NCI-H1105 treated with DMSO at 0.1 percent for 48 hours (cell line): Measurements from ENCODE around the gene KRT16.
A peak's percentile ranks its signal among the peaks of the same experiment; 100 is the strongest.
"Not testable (repeated sequence)": the region's sequence is repeated elsewhere in the genome, so short reads cannot be mapped to it uniquely, and the experiment has no call there.

Source experiments
- DNase-seq: peaks from one replicate; lab custom pipeline; 2025; lab: John Stamatoyannopoulos, UW

Gene KRT16

GRCh38 chr17:41612376-41613160 is at the start of gene KRT16:
Gene KRT16, minus strand, starts transcription at chr17:41612767. Its CDS starts 79 bp downstream, at chr17:41612688.
- not testable (repeated sequence) for DNase-seq

GRCh38 chr17:41660221-41660711 is 47.7 kb upstream of the KRT16 start:
- DNase-seq: no peak

- DNase-seq: no peak
Measured at GRCh38 chr17:41659427-41660212, 47.1 kb upstream of the KRT16 start.

GRCh38 chr17:41658846-41659245 is 46.3 kb upstream of the KRT16 start:
- DNase-seq: no peak

- DNase-seq: no peak
Measured at GRCh38 chr17:41657936-41658335, 45.4 kb upstream of the KRT16 start.

GRCh38 chr17:41657176-41657754 is 44.7 kb upstream of the KRT16 start:
- DNase-seq: no peak

GRCh38 chr17:41656249-41657023 is 43.9 kb upstream of the KRT16 start:
- no peak for DNase-seq

GRCh38 chr17:41655611-41656111 is 43.1 kb upstream of the KRT16 start:
- peak; percentile 71 for DNase-seq

- DNase-seq: no peak
Measured at GRCh38 chr17:41654678-41655607, 42.4 kb upstream of the KRT16 start.

- peak; percentile 37 for DNase-seq
Measured at GRCh38 chr17:41653892-41654677, 41.5 kb upstream of the KRT16 start.

- DNase-seq: no peak
Measured at GRCh38 chr17:41653421-41653820, 40.9 kb upstream of the KRT16 start.

- DNase-seq: no peak
Measured at GRCh38 chr17:41652461-41652970, 39.9 kb upstream of the KRT16 start.

GRCh38 chr17:41651625-41652460 is 39.3 kb upstream of the KRT16 start:
- DNase-seq: no peak

GRCh38 chr17:41650794-41651624 is 38.4 kb upstream of the KRT16 start:
- no peak for DNase-seq

- DNase-seq: no peak
Measured at GRCh38 chr17:41649923-41650519, 37.5 kb upstream of the KRT16 start.

- DNase-seq: peak; percentile 58
Measured at GRCh38 chr17:41648411-41649195, 36.0 kb upstream of the KRT16 start.
